Peyer's patch (tissue), 4 donors: ENCODE measurements around the gene TMEM187. TPM values are rescaled to one million over a fixed set of nuclear protein-coding genes. Genes with fewer than 3 reads are reported as not detected.

Experiments used
- DNase-seq, 3 donors: peaks; one replicate each; pipeline ENCODE4 v3.0.0-alpha.2; 2017 to 2019
- H3K27ac ChIP-seq, 4 donors: fragments of 200-600 bp; sonication (generic); one replicate each; pipeline ENCODE4 v1.5.1; 2016 to 2019
- H3K27me3 ChIP-seq, 2 donors: fragments of 200-600 bp; sonication (generic); one replicate each; pipeline ENCODE4 v1.5.1; 2019
- H3K36me3 ChIP-seq, 3 donors: fragments of 200-600 bp; sonication (generic); one replicate each; pipeline ENCODE4 v1.5.1; 2016 to 2019
- H3K4me1 ChIP-seq, 4 donors: fragments of 200-600 bp; sonication (generic); one replicate each; pipeline ENCODE4 v1.5.1; 2016 to 2019
- H3K4me3 ChIP-seq, 4 donors: fragments of 200-600 bp; sonication (generic); 1 replicate in 3 of 4; 2 replicates in 1 of 4; pipeline ENCODE4 v1.5.1; 2016 to 2019; ENCODE audit warnings: mild to moderate bottlenecking in 1 of 4
- H3K9me3 ChIP-seq, 4 donors: fragments of 200-600 bp; sonication (generic); one replicate each; pipeline ENCODE4 v1.5.1; 2016 to 2019; ENCODE audit warnings: mild to moderate bottlenecking in 1 of 4
- POLR2A ChIP-seq, 2 donors: fragments of 450-650 bp; IDR thresholded peaks; one replicate each; pipeline ENCODE4 v1.5.1; 2017; ENCODE audit warnings: antibody characterized with exemption in 2 of 2, mild to moderate bottlenecking in 2 of 2, moderate library complexity in 2 of 2
- total RNA-seq, 4 donors: library from RNA; depleted of rRNA; stranded (reverse); fragments of >200 nt; gene quantifications; one replicate each; pipeline ENCODE4 v1.1.0, GENCODE V29; 2016
- TF ChIP-seq, protein P1 (sequence below), 6 experiments: fragments of 450-650 bp in 4 of 6; fragments of 200-600 bp in 2 of 6; sonication (generic) in 1 of 6; IDR thresholded peaks; one replicate each; pipeline ENCODE4 v1.5.1; 2017 to 2019; ENCODE audit warnings: antibody characterized with exemption in 6 of 6, mild to moderate bottlenecking in 3 of 6, moderate library complexity in 1 of 6

The TMEM187 gene
- total RNA-seq, 4 donors from 2014 or later = 10.7 to 32.6 (median 12.8) TPM

DNA sequence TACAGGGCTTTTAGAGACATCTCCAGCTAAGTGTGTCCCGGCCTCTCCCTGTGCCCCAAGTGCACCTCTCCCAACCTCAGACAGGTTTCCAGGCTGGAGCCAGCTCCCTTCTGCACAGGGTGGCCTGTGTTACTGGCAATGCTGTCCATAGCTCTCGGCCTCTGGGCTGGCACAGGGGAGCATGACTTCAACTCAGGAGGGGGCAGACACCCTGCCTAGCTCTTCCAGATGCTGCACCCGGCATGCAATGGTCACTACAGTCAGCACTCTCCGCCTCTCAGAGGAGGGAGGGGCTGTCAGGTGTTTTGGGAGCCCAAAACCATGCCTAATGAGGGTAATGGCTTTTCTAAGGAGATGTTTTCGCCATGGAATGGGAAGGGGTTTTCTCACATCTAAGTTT, 49.6 kb downstream of the TMEM187 start:
- DNase-seq = no peak

DNA sequence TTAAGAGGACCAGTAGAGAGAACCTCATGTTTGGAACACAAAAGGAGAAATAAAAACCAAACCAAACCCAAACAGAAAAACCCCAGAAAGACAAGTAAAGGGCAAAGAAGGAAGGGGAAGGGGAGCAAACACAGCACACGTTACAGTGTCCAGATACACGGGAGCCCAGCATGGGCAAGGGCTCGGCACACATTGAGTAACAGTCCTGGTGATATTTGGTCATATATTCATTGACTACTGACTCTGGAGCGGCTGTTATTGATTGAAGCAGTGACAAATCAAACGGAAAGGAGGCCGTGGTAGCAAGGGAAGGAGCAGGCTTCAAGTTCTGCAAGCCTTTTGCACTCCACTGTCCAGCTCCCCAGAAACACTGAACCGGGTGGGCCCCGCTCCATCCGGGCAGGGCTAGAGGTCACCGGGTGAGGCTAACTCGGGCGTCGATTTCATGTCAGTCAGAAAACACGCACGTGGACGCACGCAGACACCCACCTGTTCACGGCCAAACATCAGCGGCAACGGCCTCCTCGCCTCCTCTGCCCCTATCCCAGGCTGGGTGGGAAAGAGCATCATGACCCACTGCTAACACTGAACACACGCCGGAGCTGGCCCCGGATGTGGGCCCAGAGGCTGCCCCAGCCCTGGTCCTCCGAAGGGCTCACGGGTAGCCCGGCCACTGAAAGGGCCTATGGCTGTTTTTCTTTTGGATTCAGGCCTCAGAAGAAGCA, 50.9 kb downstream of the TMEM187 start:
- no peak for DNase-seq
- TF ChIP-seq POLR2A (IDR thresholded peaks at IDR 0.05) = no peak
- TF ChIP-seq, protein P1, sequence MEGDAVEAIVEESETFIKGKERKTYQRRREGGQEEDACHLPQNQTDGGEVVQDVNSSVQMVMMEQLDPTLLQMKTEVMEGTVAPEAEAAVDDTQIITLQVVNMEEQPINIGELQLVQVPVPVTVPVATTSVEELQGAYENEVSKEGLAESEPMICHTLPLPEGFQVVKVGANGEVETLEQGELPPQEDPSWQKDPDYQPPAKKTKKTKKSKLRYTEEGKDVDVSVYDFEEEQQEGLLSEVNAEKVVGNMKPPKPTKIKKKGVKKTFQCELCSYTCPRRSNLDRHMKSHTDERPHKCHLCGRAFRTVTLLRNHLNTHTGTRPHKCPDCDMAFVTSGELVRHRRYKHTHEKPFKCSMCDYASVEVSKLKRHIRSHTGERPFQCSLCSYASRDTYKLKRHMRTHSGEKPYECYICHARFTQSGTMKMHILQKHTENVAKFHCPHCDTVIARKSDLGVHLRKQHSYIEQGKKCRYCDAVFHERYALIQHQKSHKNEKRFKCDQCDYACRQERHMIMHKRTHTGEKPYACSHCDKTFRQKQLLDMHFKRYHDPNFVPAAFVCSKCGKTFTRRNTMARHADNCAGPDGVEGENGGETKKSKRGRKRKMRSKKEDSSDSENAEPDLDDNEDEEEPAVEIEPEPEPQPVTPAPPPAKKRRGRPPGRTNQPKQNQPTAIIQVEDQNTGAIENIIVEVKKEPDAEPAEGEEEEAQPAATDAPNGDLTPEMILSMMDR (IDR thresholded peaks at IDR 0.05) = no peak
- no peaks in the 10 kb centered on the region for H3K27me3 ChIP-seq
- peaks cover 0 to 9% (median 0%) of the 10 kb centered on the region in 3 donors for H3K36me3 ChIP-seq
- peaks cover 0 to under 1% (median 0%) of the 10 kb centered on the region in 4 donors for H3K4me1 ChIP-seq
- H3K9me3 ChIP-seq = no peaks in the 10 kb centered on the region
- peak overlapping the region in 1 of 4 donors; percentile 1 for H3K27ac ChIP-seq
- no peak overlapping the region for H3K4me3 ChIP-seq

More for the DNA sequence above, 49.6 kb downstream of the TMEM187 start:
- Histone ChIP-seq H3K4me3 (no peak overlapping the region), H3K27ac (no peak overlapping the region), H3K36me3 (peaks cover 0 to 11% (median 0%) of the 10 kb centered on the region in 3 donors), H3K9me3 (no peaks in the 10 kb centered on the region), H3K4me1 (no peaks in the 10 kb centered on the region), H3K27me3 (no peaks in the 10 kb centered on the region)
- TF ChIP-seq, protein P1 (IDR thresholded peaks at IDR 0.05) = no peak
- TF ChIP-seq POLR2A (IDR thresholded peaks at IDR 0.05) = no peak

DNA sequence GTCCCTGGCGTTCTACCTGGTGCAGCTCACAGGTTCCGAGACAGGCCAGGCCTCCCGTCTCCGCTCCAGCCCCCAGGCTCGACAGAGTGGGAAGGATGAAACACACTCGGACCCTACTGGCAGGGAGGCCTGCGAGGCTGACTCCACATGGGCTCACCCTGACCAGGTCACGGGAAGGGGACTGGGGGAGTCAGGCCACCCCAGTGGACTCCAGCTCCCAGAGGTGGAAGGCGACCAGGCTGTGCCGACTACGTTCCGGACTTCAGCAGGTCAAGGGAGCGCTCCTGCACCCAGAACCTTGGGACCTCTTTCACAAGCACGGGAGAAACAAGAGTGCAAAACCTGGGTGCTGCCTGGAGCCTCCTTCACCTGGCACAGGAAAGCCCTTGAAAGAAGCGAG, 51.7 kb downstream of the TMEM187 start:
- H3K9me3 ChIP-seq = no peaks in the 10 kb centered on the region
- TF ChIP-seq, protein P1 (IDR thresholded peaks at IDR 0.05) = no peak
- no peak for TF ChIP-seq POLR2A (IDR thresholded peaks at IDR 0.05)
- H3K4me1 ChIP-seq = peaks cover 0 to 9% (median 0%) of the 10 kb centered on the region in 4 donors
- DNase-seq = no peak
- no peaks in the 10 kb centered on the region for H3K27me3 ChIP-seq
- no peak overlapping the region for H3K27ac ChIP-seq
- peaks cover 0 to 9% (median 0%) of the 10 kb centered on the region in 3 donors for H3K36me3 ChIP-seq
- no peak overlapping the region for H3K4me3 ChIP-seq

DNA sequence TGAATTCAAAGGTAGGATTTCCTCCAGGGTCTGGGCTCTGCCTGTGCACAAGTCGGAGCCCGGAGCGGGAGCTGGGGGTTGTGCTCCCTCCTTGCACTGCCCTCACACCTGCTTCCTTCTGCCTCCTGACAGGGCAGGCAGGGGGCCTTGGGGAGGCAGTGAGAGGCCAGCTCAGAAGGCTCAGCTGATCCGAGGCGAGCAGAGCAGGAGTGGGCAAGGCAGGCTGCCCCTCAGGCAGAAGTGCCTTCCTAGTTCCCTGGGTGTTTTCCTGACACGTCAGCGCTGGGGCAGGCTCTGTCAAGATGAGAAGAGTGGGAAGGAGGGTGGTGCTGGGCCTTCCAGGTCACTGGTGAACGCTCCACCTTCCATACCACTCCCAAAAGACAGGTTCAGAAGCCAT, 52.7 kb downstream of the TMEM187 start:
- TF ChIP-seq, protein P1 (IDR thresholded peaks at IDR 0.05) = no peak
- no peak for TF ChIP-seq POLR2A (IDR thresholded peaks at IDR 0.05)
- no peaks in the 10 kb centered on the region for H3K27me3 ChIP-seq
- no peak overlapping the region for H3K27ac ChIP-seq
- H3K4me3 ChIP-seq = no peak overlapping the region
- DNase-seq = no peak
- H3K36me3 ChIP-seq = peaks cover 0 to 9% (median 0%) of the 10 kb centered on the region in 3 donors
- H3K4me1 ChIP-seq = peaks cover 0 to 11% (median 0%) of the 10 kb centered on the region in 4 donors
- no peaks in the 10 kb centered on the region for H3K9me3 ChIP-seq

DNA sequence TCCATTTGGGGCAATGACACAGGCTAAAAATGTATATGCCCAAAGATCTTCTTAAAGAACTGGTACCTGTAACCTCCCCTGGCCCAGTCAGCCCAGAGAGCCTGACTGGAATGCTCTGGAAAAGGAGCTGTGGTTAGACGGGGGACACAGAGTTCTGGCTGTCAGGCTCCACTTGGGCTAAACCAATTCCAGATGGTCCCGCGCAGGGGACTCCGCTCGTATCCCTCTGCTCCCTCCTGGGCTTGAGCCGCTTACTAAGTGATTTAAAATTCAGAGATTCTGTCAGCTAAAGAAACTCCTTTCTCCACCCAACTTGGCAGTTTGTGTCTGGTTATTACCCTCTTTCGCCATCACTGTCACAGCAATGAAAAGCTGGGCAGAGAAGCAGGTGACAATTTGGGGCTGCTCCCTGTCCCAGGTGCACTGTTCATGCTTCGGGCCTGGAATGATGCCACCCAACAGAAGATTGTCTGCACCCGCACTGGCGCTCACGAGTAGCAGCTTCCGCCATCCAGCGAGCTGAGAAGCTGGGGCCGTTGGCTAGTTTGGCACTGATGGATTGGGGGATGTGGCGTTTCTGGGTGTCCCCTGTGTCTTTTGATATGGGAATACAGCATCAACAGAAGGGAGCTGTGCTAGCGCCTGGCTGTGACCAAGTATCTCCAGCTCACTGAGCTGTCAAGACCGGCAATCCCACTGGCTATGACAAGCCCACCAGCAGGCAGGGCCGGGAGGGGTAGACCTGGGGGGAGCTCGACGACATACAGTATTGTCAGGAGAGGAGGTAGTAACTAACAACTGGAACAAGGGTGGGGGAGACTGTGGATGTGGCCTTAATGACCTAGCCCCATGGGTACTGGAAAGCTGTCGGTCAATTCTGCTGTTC, 53.8 kb downstream of the TMEM187 start:
- Histone ChIP-seq H3K4me1 (peaks cover 0 to 11% (median 0%) of the 10 kb centered on the region in 4 donors), H3K27me3 (no peaks in the 10 kb centered on the region), H3K4me3 (no peak overlapping the region), H3K9me3 (no peaks in the 10 kb centered on the region), H3K27ac (no peak overlapping the region), H3K36me3 (peaks cover 0 to 21% (median 0%) of the 10 kb centered on the region in 3 donors)
- DNase-seq = no peak
- TF ChIP-seq, protein P1 (IDR thresholded peaks at IDR 0.05) = no peak
- no peak for TF ChIP-seq POLR2A (IDR thresholded peaks at IDR 0.05)
